Measurements from ENCODE around the gene XAB2.

XAB2 gene

DNA sequence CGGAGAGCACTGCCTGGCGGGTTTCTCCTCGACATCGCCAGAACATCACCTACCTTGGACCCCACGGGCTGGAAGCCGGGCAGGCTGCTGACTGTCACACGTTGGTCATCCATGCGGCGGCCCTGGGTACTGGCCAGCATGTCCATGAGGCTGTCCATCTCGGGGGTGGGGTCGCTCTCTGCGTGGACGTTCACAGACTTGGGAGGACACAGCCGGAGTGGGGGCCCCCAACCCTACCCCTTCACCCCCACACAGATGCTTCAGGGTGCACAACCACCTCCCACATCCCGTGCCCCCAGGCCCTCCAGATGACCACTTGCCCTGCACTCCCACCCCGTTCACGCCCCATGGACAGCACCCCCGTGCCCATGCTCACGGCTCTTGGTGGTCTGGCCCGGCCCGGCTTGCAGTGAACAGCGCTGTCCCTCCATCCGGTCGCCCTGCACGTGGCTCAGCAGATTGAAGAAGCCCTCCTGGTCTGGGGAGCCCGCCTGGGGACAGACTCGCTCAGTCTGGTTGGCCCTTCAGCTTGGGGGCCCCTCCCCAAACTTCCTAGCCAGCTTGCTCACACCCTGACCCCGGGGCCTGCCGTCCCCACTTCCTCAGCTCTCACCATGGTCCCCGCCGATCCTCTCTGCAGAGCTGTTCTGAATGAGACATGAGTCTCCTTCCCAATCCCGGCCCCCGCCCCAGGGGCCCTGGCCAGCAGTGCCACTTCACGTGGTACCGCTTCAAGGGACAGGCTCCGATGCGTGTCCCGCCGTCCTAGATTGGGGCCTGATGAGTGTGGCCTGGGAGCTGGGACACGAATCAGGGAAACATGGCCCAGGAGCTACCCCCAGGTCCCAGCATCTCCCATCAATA lies 3.2 kb upstream of the XAB2 start:
- no peak for DNase-seq

DNA sequence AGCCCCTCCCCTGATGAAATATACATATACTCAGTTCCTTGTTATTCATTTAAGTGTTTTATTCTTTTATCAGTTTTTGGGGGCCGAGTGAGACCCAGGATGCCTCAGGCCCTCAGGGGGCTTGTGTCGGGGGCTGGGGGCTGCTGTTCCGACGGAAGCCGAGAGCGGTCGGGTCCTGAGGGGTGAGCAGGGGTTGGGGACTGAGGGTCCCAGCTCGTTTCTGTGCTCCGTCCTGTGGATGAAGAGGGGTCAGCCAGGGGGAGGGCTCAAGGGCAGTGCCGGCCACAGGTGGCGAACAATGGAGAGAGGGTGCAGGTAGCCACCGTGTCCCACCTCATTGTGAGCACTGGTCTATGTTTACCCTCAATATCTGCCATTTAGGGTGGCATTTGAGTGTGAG lies 2.2 kb upstream of the XAB2 start:
- no peak for DNase-seq

DNA sequence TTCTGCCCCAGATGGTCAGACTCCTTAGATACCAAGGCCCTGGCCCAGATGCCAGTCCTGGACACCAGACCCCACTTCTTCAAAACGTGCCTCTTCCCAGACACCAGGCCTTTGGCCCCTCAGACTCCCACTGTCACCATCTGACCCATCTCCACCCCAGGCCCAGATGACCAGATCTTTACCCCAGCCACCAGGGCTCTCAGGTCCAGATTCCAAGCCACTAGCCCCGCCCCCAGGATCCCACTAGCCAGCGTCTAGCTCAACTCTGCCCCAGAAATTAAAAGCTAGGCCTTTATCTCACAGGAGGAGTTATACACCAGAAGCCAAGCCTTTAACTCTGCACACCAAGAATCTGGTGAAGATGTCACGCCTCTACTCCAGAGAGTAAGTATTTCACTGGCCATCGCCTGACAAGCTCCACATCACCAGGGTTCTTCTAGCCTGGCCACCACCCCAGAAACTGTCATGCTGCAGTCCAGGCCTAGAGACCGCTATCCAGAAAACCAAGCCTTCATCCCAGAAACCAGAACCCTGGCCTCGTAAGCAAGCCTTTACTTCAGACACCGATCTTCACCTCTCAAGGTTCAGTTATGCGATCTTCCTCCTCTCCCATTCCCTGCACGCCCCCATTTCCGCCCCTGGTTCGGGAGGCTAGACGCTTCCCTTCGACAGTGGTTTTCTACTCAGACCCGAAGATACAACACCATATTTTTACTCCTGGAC lies 595 bp downstream of the XAB2 start:
- no peak for DNase-seq

- DNase-seq: no peak
These were observed 2.2 kb downstream of the XAB2 start for GRCh38 chr19:7627166-7627565.

GRCh38 chr19:7625763-7626372 lies 3.5 kb downstream of the XAB2 start:
- DNase-seq: no peak

DNA sequence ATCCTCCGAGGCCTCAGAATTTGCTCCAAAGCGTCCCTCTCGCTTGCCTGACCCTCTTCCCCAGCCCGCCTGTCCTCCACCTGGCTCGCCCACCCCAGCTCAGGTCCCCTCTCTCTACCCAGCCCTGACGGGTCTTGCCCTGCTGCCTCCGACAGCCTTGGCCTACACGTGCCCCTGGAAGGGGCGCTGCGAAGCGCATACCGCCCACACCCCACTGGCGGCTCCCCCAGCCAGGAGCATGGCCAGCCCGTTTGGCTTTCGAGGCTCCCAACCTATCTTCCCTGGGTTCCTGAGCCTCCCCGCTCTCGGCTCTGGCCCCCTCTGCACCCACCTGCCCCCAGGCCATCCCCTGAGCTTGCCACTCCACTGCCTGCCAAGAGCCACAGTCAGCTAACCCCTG lies 4.5 kb downstream of the XAB2 start:
- no peak for DNase-seq

DNA sequence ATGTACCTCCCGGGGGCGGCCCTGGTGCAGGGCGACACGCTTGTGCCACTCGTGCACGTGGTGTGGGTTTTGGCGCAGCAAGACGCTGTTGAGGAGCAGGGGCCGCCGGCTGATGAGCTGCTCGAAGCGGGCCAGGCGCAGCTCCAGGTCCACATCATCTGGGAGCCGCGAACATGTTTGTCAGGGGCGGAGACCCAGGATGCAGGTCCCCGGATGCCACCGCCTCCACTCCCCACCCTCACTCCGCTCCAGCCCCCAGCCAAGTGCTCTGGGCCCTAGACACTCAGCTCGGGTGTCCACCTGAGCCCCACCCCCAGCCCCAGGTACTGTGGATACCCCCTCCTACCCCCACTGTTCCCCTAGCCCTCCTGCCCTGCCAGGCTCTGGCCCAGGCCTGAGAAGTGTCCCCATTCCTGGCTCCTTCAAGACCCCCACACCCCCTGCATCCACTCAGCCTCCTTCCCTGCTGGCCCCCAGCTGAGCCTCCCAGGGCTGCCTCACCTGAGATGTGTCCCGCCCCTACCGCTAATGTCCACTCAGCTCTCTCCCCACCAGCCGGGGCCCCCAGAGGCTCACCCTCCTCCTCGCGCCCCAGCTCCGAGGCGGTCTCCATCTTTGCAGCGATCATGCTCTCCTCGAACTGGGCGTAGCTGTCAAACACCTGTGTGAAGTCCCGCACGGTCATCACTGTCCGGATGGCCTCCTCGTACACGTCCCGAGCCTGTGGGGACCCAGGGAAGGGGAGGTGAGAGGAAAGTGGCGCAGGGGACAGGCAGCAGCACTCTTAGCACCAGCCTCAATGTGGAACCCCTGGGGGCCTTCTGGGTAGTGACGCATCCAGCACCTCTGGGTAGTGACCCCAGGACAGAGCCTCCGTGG lies 5.4 kb downstream of the XAB2 start:
- DNase-seq: no peak

- DNase-seq: no peak
These were observed 6.2 kb downstream of the XAB2 start for GRCh38 chr19:7622933-7623685.

GRCh38 chr19:7620442-7621412 lies 8.6 kb downstream of the XAB2 start:
- no peak for DNase-seq

GRCh38 chr19:7619671-7620441 lies 9.5 kb downstream of the XAB2 start:
- DNase-seq: no peak

- DNase-seq: no peak
These were observed 10.4 kb downstream of the XAB2 start for GRCh38 chr19:7618771-7619510.

DNA sequence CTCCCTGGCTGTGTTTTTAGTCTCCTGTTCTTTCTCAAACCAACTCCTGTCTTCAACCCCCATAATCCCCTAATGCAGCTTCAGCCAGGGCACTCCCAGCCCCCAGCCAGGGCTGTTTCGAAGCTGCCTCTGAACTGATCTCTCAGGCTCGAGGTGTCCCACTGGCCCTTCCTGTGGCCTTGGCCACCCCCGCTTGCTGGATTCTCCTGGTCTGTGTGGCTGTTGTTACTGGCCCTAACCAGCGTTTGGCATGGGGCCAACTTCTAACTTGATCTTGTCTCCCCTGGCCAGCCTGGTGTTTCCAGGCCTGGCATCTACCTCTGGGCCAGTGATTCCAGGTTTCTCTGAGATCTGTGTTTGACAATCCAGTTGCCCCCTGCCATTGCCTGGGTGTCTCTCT lies 11.0 kb downstream of the XAB2 start:
- DNase-seq: no peak

DNA sequence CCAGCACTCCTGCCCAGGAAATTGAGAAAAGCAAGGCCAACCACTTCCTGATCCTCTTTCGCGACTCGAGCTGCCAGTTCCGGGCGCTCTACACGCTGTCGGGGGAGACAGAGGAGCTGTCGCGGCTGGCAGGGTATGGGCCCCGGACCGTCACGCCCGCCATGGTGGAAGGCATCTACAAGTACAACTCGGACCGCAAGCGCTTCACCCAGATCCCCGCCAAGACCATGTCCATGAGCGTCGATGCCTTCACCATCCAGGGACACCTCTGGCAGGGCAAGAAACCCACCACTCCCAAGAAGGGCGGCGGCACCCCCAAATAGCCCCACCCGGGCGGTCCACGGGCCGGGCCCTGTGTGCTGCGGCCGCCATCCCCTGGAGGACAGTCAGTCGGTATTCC lies 11.6 kb downstream of the XAB2 start:
- no peak for DNase-seq

- no peak for DNase-seq
These were observed 12.2 kb downstream of the XAB2 start for GRCh38 chr19:7617172-7617571.

- DNase-seq: no peak
These were observed 14.2 kb downstream of the XAB2 start for GRCh38 chr19:7614859-7615741.

GRCh38 chr19:7612282-7613274 lies 16.8 kb downstream of the XAB2 start:
- no peak for DNase-seq

All from right hindlimb (tissue), 1 donor.